NCI-H1048 (cell line): Measurements from ENCODE around the gene SPEF2.
"Not testable (repeated sequence)": the region's sequence is repeated elsewhere in the genome, so short reads cannot be mapped to it uniquely, and the experiment has no call there.

Source experiments
- DNase-seq: peaks from one replicate; lab custom pipeline; 2025; lab: John Stamatoyannopoulos, UW

SPEF2 gene

DNA sequence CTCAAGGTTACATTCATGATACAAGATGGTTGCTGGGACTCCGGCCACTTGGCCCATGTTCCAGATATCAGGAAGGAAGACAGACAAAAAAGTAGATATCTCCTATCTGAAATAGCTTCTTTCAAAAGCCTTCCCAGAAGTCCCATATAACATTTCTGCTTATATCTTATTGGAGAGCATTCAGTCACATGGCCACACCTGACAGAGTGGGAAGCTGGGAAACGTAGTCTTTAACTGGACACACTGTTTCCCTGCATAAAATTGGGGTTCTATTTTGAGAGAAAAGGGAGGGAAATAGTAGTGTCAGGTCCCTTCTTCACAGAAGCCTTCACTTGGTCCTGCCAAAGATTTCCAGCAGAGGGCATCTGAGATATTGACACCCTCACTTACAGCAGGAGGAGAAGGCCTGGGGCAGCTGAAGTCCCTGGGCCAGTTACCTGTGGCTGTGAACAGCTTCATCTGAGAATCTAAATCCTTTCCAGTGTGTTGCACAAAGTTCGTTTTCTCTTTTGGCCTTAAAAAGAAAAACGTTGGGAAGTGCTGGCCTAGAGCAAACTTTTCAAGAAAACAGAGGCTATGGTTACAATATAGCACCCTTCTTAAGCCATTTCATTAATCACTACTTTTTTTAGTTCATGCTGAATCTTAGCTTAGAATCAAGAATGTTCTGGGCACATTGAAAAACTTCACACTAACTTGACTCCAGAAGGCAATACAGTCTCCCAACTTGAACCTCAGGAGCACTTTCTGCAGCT is 33.5 kb downstream of the SPEF2 start:
- no peak for DNase-seq

GRCh38 chr5:35656721-35657120 is 39.1 kb downstream of the SPEF2 start:
- no peak for DNase-seq

DNA sequence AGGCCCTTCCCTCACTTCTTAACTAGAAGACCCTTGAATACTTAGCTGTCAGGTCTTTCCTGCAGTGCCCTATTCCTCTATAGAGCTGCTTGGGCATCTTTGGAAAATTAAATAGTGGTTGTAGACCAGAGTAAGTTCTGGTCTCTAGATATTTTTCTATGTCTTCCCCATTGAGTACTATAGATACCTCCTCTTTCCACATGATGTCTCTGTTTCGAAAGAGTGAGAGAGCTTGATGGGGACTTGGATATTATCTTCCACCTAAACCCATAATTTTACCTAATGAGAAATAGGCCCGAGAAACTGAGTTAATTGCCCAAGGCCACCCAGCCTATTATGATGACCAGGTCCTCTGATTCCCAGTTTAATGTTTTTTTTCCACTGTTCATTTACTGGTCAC is 40.2 kb downstream of the SPEF2 start:
- no peak for DNase-seq

DNA sequence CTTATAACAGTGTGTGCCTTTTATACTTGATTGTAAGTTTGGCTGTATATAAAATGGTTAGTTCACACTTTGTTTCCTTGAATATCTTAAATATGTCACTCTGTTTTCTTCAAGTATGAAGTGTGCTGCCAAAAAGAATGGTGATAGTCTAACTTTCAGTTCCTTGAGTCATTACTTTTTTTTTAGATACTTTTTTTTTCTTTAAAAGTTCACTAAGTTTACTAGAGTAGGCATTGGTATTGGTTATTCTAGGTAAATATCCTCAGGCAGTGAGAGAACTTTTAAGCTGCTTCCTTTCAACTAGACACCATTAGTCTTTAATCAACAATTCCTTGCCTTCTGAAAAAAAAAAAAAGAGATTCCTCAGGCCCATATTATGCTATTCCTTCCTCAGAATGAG is 41.9 kb downstream of the SPEF2 start:
- no peak for DNase-seq

DNA sequence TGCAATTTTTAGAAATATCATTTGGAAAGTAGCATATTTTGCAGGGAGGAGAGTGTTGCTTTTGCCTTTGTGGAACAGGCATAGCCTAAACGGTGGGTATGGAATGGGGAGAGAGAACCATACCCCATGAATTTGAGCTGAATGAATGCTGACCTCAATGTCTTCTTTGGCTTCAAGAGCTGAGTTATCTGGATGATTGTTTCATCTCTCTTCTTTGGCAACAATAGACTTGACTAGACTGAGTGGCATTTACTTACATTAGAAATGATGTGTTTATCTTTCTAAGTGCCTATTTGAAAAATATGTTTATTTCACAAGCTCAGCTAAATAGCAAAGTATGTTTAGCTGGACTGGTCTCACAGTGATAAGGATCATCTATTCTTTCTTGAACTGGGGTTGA is 42.8 kb downstream of the SPEF2 start:
- DNase-seq = no peak

DNA sequence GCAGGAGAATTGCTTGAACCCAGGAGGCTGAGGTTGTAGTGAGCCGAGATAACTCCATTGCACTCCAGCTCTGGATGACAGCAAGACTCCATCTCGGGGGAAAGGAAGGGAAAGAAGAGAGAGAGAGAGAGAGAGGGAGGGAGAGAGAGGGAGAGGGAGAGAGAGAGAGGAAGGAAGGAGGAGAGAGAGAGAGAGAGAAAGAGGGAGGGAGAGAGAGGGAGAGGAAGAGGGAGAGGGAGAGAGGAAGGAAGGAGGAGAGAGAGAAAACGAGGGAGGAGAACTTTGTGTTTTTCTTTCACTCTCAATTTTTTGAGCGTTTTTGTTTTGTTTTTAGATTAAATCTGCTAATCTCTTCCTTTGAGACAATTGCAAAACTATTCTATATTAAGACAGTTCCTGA is 46.9 kb downstream of the SPEF2 start:
- DNase-seq = no peak

DNA sequence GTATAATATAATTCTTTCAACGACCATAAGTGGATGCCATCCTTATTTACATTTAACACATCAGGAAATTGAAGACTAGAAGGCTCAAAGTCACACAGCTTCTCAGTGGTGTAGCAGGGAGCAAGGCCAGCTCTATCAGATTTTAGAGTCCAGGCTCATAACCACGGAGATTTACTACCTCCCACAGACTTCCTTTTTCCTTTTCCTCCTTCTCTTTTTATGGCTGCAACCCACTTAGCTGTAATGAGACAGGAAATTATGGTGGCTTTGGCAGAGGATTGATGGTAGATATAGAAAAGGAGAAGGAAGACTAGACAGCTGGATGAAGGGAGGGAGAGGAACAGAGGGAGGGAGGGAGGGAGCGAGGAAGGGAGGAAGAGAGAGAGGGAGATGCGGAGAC is 47.4 kb downstream of the SPEF2 start:
- no peak for DNase-seq

DNA sequence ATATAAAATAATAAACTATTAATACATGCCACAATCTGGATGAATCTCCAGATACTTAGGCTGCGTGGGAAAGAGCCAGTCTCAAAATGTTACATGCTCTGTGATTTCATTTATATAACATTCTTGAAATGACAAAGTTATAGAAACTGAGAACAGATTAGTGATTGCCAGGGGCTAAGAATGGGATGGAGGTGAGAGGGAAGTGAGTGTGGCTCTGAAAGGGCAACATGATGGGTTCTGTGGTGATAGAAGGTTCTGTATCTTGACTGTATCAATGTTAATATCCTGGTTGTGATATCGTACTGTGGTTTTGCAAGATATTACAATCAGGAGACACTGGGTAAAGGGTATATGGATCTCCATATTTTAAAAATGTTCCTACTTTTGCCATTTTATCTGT is 50.7 kb downstream of the SPEF2 start:
- DNase-seq = no peak

DNA sequence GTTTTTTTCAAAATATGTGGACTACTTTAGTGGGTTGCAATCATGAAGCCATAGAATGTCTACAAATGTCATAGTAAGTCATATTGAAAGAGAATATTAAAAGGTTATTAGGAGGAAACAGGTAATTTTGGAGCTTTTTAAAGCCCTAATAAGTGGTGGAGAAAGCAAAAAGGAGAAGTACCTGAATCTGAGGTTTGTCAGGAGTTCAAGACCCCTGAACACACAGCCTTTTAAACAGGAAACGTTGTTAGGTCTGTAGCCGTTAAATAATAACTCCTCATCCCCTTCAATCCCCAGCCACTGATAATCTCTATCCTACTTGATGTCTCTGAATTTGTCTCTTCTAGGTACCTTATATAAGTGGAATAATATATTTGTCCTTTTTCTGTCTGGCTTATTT is 51.1 kb downstream of the SPEF2 start:
- DNase-seq = no peak

GRCh38 chr5:35671541-35672295 is 54.1 kb downstream of the SPEF2 start:
- no peak for DNase-seq

DNA sequence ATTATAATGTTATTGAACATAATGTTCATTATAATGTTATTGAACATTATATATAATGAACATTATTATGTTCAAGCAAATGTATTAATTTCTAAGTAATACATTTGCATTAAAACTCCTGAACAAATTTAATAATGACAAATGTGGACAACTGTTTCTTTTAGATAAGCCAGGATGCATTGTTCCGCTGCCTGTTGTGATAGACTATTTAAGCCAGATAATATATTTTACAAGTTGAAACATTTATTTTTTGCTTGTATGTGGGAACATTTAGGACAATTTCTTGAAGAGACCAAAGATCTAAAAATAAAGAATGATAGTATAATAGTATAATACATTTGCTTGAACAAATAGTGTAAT is 54.6 kb downstream of the SPEF2 start:
- not testable (repeated sequence) for DNase-seq

GRCh38 chr5:35672995-35673394 is 55.3 kb downstream of the SPEF2 start:
- no peak for DNase-seq

DNA sequence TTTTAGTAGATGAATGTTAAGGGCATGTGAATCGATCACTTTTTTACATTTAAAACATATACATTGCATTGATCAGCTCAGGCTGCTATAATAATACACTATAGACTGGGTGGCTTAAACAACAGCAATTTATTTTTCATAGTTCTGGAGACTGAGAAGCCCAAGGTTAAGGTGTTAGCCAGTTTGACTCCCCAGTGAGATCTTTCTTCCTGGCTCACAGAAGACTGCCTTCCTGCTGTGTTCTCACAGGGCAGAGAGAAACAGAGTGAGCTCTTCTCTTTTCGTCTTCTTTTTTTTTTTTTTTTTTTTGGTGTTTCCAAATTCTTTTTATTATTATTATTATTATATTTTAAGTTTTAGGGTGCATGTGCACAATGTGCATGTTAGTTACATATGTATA is 56.4 kb downstream of the SPEF2 start:
- DNase-seq = no peak

DNA sequence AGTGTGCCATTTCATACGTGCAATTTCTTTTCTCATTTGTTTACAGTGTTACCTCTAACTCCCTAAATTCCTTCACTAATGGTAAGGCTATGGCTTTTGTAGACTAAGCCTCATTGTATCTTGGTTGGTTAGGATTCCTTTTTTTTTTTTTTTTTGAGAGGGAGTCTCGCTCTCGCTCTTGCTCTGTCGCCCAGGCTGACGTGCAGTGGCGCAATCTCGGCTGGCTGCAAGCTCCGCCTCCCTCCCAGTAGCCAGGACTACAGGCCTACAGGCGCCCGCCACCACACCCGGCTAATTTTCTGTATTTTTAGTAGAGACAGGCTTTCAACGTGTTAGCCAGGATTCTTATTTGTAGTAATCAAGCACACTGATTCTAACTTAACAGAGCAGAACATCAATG is 57.7 kb downstream of the SPEF2 start:
- no peak for DNase-seq

DNA sequence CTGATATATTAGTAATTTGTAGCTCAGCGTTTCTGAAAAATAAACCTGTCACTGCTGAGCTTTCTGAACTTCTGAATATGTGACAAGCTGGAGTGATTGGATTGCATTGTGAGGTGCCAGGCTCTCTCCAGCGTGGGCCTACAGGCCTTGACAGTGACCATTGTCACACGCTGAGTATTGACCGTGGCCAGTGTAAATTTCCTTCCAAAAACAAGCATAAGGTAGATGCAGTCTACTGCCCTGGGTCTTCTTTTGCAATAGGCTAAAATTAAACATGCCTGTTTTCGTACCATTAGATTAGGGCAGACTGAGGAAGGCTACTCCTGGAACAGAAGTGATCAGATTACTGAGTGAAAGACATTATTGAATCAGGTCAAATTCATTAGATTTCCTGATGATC is 60.2 kb downstream of the SPEF2 start:
- DNase-seq = no peak

GRCh38 chr5:35678661-35679060 is 61.0 kb downstream of the SPEF2 start:
- DNase-seq = no peak

- no peak for DNase-seq
Measured at GRCh38 chr5:35679357-35679756, 61.7 kb downstream of the SPEF2 start.

DNA sequence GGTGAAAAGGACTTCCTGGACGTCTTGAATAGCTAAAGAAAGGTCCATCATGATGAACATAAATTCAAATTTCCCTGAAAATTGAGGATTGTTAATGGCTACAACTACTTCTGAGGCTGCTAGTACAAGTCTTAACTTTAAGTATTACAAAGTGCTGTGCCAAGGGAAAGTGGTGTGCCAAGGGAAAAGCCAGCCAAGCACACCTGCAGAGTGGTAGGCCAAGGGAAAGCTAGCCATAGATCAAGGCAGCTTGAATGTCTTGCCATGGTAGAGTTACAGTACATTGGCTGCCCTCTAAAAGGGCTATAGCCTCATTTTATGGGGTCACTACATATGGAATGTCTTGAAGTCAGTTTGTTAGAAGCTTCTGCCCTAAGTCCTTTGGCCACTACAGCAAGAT is 64.2 kb downstream of the SPEF2 start:
- DNase-seq = no peak

- DNase-seq = no peak
Measured at GRCh38 chr5:35683466-35683865, 65.8 kb downstream of the SPEF2 start.

- no peak for DNase-seq
Measured at GRCh38 chr5:35685161-35685560, 67.5 kb downstream of the SPEF2 start.

- DNase-seq = no peak
Measured at GRCh38 chr5:35687961-35688360, 70.3 kb downstream of the SPEF2 start.

DNA sequence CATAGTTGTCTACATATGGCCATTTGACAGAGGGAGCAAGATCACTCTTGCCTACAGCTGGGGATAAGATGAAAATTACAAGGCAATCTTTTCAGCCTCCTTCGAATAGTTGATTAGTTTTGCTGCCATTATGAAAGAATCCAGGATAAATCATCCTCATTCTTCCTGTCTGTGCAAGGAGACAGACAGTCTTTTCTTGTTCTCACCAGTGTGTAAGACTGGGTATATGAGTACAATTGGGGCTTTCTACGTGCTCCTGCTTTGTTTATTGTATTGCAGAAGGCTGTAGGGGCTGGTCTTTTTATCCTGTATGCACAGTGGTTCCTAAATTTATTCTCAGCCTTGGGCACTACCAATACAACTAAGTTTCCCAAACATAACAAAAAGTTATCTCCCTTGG is 76.8 kb downstream of the SPEF2 start:
- no peak for DNase-seq

DNA sequence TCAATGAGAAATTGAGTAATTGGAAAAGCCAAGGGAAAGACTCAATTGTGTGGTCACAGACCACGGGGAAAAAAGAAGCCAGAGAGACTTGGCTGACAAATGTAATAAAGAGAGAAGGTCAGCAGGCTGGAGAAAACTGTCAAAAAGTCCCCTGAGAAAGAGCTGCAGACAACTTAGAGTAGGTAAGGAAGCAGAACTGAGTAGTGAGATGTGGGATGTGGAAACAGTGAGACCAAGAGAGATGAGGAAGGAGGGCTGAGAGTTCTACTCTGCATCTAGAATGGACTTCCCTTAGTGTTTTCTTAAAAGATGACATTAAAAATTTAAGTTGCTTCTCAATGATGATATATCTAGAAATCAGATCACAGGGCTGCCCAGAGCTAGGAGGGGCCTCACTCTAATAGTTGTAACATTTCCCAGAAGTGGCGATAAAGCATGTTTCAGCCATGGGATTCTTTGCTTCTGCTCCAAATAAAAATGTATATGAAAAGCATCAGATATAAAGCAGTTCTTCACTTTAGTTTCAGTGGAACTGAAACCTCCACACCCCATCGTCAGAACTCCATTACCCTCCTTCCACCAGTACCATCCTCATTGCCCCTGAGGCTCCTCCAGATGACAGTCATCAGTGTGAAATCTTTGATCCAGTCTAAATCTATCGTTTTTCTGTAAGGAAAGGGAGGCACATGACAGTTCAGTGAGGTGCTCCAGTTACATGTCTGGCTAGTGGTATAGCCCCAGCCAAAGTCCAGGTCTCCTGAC is 80.6 kb downstream of the SPEF2 start:
- DNase-seq = no peak
